ENCODE results near the gene PGA4. TPM values are rescaled to one million over a fixed set of nuclear protein-coding genes. Genes with fewer than 3 reads are reported as not detected.

The PGA4 gene
- total and polyA plus RNA-seq, 2 donors (not counting 3 experiments of a cell fraction or from before 2014, with no cell fraction given) = 0.15 TPM; not detected in 1

DNA sequence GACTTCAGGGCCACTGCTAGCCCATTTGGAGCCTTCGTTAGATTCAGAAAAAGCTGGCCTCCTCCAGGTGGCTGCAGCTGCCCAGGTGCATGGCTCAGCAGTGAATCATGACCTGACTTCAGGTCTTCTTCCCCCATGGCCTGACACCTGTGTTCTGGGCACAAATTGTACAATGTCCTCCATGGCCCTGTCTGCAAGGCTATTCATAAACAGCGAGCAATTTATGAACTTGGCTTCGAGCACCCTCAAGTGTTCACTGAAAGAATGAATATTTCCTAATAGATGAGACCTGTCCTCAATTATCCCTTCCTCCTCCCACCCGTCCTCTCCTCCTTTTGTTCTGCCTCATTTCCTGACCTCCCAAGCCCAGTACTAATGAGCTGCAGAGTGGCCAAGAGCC, 48.7 kb upstream of the PGA4 start:
- H3K9me1 ChIP-seq (replicated peaks; ENCODE audit: control insufficient read depth, extremely low read depth, insufficient read depth, low read length) = no peaks in the 10 kb centered on the region
- H3K27me3 ChIP-seq (ENCODE audit: control insufficient read depth in 2 of 2, insufficient read depth in 2 of 2, low read length in 2 of 2) = peaks cover 5 to 18% of the 10 kb centered on the region in 2 experiments
- TF ChIP-seq, protein P1, sequence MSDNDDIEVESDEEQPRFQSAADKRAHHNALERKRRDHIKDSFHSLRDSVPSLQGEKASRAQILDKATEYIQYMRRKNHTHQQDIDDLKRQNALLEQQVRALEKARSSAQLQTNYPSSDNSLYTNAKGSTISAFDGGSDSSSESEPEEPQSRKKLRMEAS (IDR thresholded peaks at IDR 0.05; ENCODE audit: insufficient read depth, insufficient read length) = no peak
- TF ChIP-seq MYC (IDR thresholded peaks at IDR 0.05; ENCODE audit: low read depth, low read length) = no peak
- TF ChIP-seq POLR2AphosphoS5 (IDR thresholded peaks at IDR 0.05; ENCODE audit: insufficient read depth, low read depth, low read length) = no peak
- TF ChIP-seq POLR2A (IDR thresholded peaks at IDR 0.05; ENCODE audit: low read depth, low read length) = no peak
- no peak for TF ChIP-seq EZH2 (IDR thresholded peaks at IDR 0.05; ENCODE audit: borderline replicate concordance, low read depth, low read length, severe bottlenecking)
- no peak for TF ChIP-seq FOS (IDR thresholded peaks at IDR 0.05; ENCODE audit: borderline replicate concordance, insufficient read depth, low read length)
- TF ChIP-seq JUN (IDR thresholded peaks at IDR 0.05; ENCODE audit: borderline replicate concordance, insufficient read depth, insufficient read length, low read depth) = no peak
- TF ChIP-seq, protein P2, sequence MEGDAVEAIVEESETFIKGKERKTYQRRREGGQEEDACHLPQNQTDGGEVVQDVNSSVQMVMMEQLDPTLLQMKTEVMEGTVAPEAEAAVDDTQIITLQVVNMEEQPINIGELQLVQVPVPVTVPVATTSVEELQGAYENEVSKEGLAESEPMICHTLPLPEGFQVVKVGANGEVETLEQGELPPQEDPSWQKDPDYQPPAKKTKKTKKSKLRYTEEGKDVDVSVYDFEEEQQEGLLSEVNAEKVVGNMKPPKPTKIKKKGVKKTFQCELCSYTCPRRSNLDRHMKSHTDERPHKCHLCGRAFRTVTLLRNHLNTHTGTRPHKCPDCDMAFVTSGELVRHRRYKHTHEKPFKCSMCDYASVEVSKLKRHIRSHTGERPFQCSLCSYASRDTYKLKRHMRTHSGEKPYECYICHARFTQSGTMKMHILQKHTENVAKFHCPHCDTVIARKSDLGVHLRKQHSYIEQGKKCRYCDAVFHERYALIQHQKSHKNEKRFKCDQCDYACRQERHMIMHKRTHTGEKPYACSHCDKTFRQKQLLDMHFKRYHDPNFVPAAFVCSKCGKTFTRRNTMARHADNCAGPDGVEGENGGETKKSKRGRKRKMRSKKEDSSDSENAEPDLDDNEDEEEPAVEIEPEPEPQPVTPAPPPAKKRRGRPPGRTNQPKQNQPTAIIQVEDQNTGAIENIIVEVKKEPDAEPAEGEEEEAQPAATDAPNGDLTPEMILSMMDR (IDR thresholded peaks at IDR 0.05; ENCODE audit: extremely low read depth in 1 of 2, insufficient read depth in 1 of 2, low read depth in 1 of 2, low read length in 2 of 2) = no peak
- no peak for TF ChIP-seq GATA2 (IDR thresholded peaks at IDR 0.05; ENCODE audit: insufficient read depth, insufficient read length, low read depth, low read length)
- intact Hi-C loops (cut with micrococcal nuclease) = no loop called here
- H3K36me3 ChIP-seq (ENCODE audit: control insufficient read depth in 2 of 2, extremely low read depth in 1 of 2, insufficient read depth in 2 of 2, low read length in 2 of 2) = no peaks in the 10 kb centered on the region
- no peak overlapping the region for H3K27ac ChIP-seq (ENCODE audit: insufficient read depth, low read depth, low read length)
- FAIRE-seq = no peak
- no peak overlapping the region for H3K9ac ChIP-seq (replicated peaks; ENCODE audit: extremely low read depth, insufficient read depth, low read length)
- no peak overlapping the region for H3K4me2 ChIP-seq (ENCODE audit: insufficient read depth, low read length)
- ChIA-PET POLR2A (no interaction called here), CTCF (interaction anchor here (0.8 to 2.7 kb wide), 5 partner anchors 45 to 342 kb away, joined by 3 to 8 read pairs (median 4); no protein-coding TSS in a partner anchor)
- no peaks in the 10 kb centered on the region for H3K79me2 ChIP-seq (ENCODE audit: control insufficient read depth, insufficient read depth, low read length)
- H4K20me1 ChIP-seq (replicated peaks; ENCODE audit: control insufficient read depth, extremely low read depth, insufficient read depth, low read length) = no peaks in the 10 kb centered on the region
- peak; percentile 21 for DNase-seq (ENCODE audit: low read depth, low spot score)
- H2AFZ ChIP-seq (ENCODE audit: low read depth, low read length) = no peak overlapping the region
- dilution Hi-C loops (cut with MboI; ENCODE audit: extremely low pct_ligation_motif_present, low sequenced_read_pairs) = no loop called here
- no peak overlapping the region for H3K4me3 ChIP-seq (replicated peaks in 1 of 3; ENCODE audit: insufficient read depth in 1 of 3, low read depth in 1 of 3, low read length in 3 of 3)
- H3K4me1 ChIP-seq (ENCODE audit: control insufficient read depth, extremely low read depth, insufficient read depth, low read length) = no peaks in the 10 kb centered on the region
- no TSS peak for BruUV-seq (replicated peaks)
- H3K9me3 ChIP-seq (replicated peaks; ENCODE audit: control insufficient read depth, insufficient read depth, low read length) = no peaks in the 10 kb centered on the region

All from endothelial cell of umbilical vein (primary cell).